ENCODE data around the gene CELA2A. TPM values are rescaled to one million over a fixed set of nuclear protein-coding genes. Genes with fewer than 3 reads are reported as not detected.
A peak's percentile ranks its signal among the peaks of the same experiment; 100 is the strongest.
"Not testable (repeated sequence)": the region's sequence is repeated elsewhere in the genome, so short reads cannot be mapped to it uniquely, and the experiment has no call there.

Gene CELA2A
- total RNA-seq, 4 donors from 2014 or later, result not detected

DNA sequence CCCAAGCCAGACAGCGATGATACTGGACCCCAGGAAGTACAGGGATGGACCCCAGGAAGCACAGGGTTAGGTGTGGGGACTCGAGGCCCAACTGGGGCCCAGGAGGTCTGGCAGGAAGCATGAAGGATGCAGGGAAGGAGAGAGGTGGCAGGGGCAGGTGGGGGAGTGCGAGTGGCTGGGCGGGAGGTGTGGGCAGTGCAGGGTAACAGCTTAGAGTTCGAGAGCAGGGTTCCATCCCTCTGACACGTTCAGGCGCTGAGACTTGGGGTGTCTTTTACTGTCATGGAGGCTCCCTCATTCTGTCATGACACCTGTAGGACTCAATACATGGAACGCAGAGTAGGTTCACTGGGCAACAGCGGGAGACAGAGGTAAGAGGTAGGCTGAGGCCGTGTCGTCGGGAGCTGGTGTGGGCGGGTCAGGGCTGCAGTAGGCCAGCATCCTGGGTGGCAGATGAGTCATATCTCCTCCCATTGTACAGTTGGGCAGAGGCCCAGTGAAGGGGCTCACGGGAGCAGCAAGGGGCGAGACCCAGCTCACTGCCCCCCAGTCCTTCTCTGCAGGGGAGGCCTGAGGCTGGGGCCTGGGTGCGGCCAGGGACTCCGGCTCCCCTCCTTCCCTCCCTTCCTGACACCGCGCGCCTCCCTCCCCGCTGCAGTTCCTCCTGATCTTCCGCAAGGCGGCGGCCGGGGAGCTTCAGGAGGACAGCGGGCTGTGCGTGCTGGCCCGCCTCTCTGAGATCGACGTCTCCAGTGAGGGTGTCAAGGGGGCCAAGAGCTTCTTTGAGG lies 29.8 kb upstream of the CELA2A start:
- Histone ChIP-seq H3K27ac (peak overlapping the region in 3 of 4 donors; percentile 73 to 95 (median 92)), H3K36me3 (peaks cover 0 to 47% (median 0%) of the 10 kb centered on the region in 3 donors), H3K4me3 (no peak overlapping the region), H3K4me1 (peaks cover 0 to 48% (median 16%) of the 10 kb centered on the region in 4 donors), H3K27me3 (no peaks in the 10 kb centered on the region), H3K9me3 (no peaks in the 10 kb centered on the region)
- DNase-seq, result peak in 2 of 3 donors; percentile 83 to 84
- TF ChIP-seq POLR2A (IDR thresholded peaks at IDR 0.05) (no peak), CTCF (IDR thresholded peaks at IDR 0.05) (peak in 4 of 6 experiments; percentile 9 to 62 (median 60))

DNA sequence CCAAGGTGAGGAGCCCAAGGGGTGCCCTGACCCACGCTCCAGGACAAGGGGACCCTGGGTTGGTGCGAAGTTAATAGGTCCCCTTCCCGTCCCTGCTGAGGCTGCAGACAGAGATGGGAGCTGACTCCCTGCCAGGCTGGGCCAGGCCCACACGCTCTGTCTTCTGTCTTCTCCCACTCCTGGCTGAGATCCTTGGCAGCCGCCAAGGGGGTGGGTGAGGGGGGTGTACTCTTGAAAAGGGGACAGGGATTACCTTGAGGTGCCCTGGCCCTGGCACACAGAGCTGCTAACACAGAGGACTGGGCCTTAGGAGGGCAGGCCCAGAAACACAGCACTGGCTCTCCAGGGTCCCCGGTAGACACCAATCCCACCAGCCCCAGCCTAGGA lies 29.3 kb upstream of the CELA2A start:
- peaks cover 0 to 47% (median 0%) of the 10 kb centered on the region in 3 donors for H3K36me3 ChIP-seq
- H3K27ac ChIP-seq, result peak overlapping the region in 3 of 4 donors; percentile 28 to 95 (median 92)
- no peaks in the 10 kb centered on the region for H3K9me3 ChIP-seq
- H3K4me1 ChIP-seq, result peaks cover 0 to 44% (median 16%) of the 10 kb centered on the region in 4 donors
- no peaks in the 10 kb centered on the region for H3K27me3 ChIP-seq
- no peak overlapping the region for H3K4me3 ChIP-seq
- TF ChIP-seq CTCF (IDR thresholded peaks at IDR 0.05) (no peak), POLR2A (IDR thresholded peaks at IDR 0.05) (no peak)
- no peak for DNase-seq

DNA sequence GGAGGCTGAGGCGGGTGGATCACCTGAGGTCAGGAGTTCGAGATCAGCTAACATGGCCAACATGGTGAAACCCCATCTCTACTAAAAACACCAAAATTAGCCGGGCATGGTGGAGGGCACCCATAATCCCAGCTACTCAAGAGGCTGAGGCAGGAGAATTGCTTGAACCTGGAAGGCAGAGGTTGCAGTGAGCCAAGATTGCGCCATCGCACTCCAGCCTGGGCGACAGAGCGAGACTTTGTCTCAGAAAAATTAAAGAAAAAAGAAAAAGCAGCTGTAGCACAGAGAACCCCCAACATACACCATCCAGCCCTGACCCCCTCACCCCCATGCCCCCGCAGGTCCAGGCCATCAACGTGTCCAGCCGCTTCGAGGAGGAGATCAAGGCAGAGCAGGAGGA lies 28.3 kb upstream of the CELA2A start:
- H3K4me1 ChIP-seq, result peaks cover 0 to 40% (median 11%) of the 10 kb centered on the region in 4 donors
- not testable (repeated sequence) for H3K27me3 ChIP-seq, H3K4me3 ChIP-seq, H3K9me3 ChIP-seq, DNase-seq
- peaks cover 0 to 47% (median 0%) of the 10 kb centered on the region in 3 donors for H3K36me3 ChIP-seq
- peak overlapping the region in 1 of 4 donors; percentile 95 for H3K27ac ChIP-seq

DNA sequence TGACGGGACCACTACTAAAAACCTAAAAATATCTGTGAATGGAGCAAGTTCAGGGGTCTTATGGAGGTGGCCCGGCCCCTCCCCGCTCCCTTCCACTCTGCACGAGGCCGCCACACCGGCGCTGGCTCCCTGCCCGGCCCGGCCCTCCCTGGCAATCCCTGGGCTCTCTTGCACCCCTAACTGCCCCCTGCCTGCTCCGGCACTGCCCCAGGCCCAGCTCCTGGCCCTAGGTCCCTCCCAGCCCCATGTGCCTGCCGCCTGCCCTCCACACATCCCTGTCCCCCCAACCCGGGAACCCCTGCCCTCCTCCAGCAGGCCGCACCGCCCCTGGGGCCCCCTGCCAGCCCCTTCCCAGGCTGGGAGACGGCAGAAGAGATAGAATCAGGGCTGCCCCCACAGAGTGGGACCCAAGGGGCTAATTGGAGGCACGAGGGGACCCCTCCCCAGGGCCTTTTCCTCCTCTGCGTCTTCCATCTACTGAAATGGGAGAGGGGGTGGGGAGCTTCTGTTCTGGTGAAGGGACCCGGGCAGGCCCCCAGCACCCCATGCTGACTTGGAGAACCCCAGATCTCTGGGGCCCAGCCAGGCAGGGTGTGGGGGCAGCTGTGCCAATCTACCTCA lies 27.6 kb upstream of the CELA2A start:
- no peak overlapping the region for H3K4me3 ChIP-seq
- peaks cover 0 to 47% (median 0%) of the 10 kb centered on the region in 3 donors for H3K36me3 ChIP-seq
- peak overlapping the region in 1 of 4 donors; percentile 37 for H3K27ac ChIP-seq
- DNase-seq, result no peak
- H3K4me1 ChIP-seq, result peaks cover 0 to 40% (median 10%) of the 10 kb centered on the region in 4 donors
- no peaks in the 10 kb centered on the region for H3K27me3 ChIP-seq
- H3K9me3 ChIP-seq, result no peaks in the 10 kb centered on the region
- TF ChIP-seq POLR2A (IDR thresholded peaks at IDR 0.05) (no peak), CTCF (IDR thresholded peaks at IDR 0.05) (no peak)

- no peaks in the 10 kb centered on the region for H3K9me3 ChIP-seq
- DNase-seq, result no peak
- TF ChIP-seq CTCF (IDR thresholded peaks at IDR 0.05) (no peak), POLR2A (IDR thresholded peaks at IDR 0.05) (no peak)
- peaks cover 0 to 47% (median 0%) of the 10 kb centered on the region in 3 donors for H3K36me3 ChIP-seq
- peaks cover 0 to 38% (median 10%) of the 10 kb centered on the region in 4 donors for H3K4me1 ChIP-seq
- peak overlapping the region in 2 of 4 donors; percentile 17 to 37 for H3K27ac ChIP-seq
- no peaks in the 10 kb centered on the region for H3K27me3 ChIP-seq
- H3K4me3 ChIP-seq, result no peak overlapping the region
These were observed 26.8 kb upstream of the CELA2A start for GRCh38 chr1:15429701-15430149.

All from Peyer's patch (tissue), 4 donors.